Trophoblast cell (in vitro differentiated cells and primary cell): ENCODE measurements around the gene PARVA.
A peak's percentile ranks its signal among the peaks of the same experiment; 100 is the strongest.

Experiments used
- DNase-seq, 2 donors: peaks; one replicate each; pipeline ENCODE4 v3.0.0-alpha.2; 2016
- H2AFZ ChIP-seq: 2 replicates; pipeline ENCODE4 v1.6.1; 2013; ENCODE audit warnings: low read length, moderate library complexity, mild to moderate bottlenecking; ENCODE audit not compliant: insufficient read depth, poor library complexity
- H2AK5ac ChIP-seq: 2 replicates; pipeline ENCODE4 v1.6.1; 2013; ENCODE audit warnings: mild to moderate bottlenecking, low read length
- H2BK120ac ChIP-seq: 2 replicates; pipeline ENCODE4 v1.6.1; 2013; ENCODE audit warnings: low read length, mild to moderate bottlenecking, moderate library complexity; ENCODE audit not compliant: insufficient read depth, poor library complexity
- H2BK12ac ChIP-seq: 2 replicates; pipeline ENCODE4 v1.6.1; 2013; ENCODE audit warnings: mild to moderate bottlenecking, low read length, moderate library complexity
- H2BK5ac ChIP-seq: 2 replicates; pipeline ENCODE4 v1.6.1; 2013; ENCODE audit warnings: low read length, low read depth, moderate library complexity, mild to moderate bottlenecking; ENCODE audit not compliant: poor library complexity
- H3K14ac ChIP-seq: 2 replicates; pipeline ENCODE4 v1.6.1; 2013; ENCODE audit warnings: mild to moderate bottlenecking, low read length
- H3K18ac ChIP-seq: 2 replicates; pipeline ENCODE4 v1.6.1; 2013; ENCODE audit warnings: mild to moderate bottlenecking, low read length
- H3K23ac ChIP-seq: 2 replicates; pipeline ENCODE4 v1.6.1; 2013; ENCODE audit warnings: low read length
- H3K27ac ChIP-seq: 2 replicates; pipeline ENCODE4 v1.5.1; 2013; ENCODE audit warnings: low read depth, mild to moderate bottlenecking, inconsistent platforms, low read length, moderate library complexity
- H3K27me3 ChIP-seq: 2 replicates; pipeline ENCODE4 v1.6.1; 2013; ENCODE audit warnings: inconsistent platforms, mild to moderate bottlenecking, low read length, moderate library complexity; ENCODE audit not compliant: insufficient read depth
- H3K36me3 ChIP-seq, 2 experiments: 1 replicate in 1 of 2; 2 replicates in 1 of 2; pipeline ENCODE4 v1.6.1; 2013; ENCODE audit warnings: low read length in 2 of 2, mild to moderate bottlenecking in 2 of 2, moderate library complexity in 1 of 2; ENCODE audit not compliant: insufficient read depth in 2 of 2, control insufficient read depth in 1 of 2
- H3K4ac ChIP-seq: 2 replicates; pipeline ENCODE4 v1.6.1; 2013; ENCODE audit warnings: low read depth, mild to moderate bottlenecking, low read length, moderate library complexity
- H3K4me1 ChIP-seq, 2 experiments: 1 replicate in 1 of 2; 2 replicates in 1 of 2; pipeline ENCODE4 v1.6.1; 2013; ENCODE audit warnings: low read length in 2 of 2, mild to moderate bottlenecking in 2 of 2, moderate library complexity in 1 of 2; ENCODE audit not compliant: insufficient read depth in 2 of 2, control insufficient read depth in 1 of 2
- H3K4me2 ChIP-seq: 2 replicates; pipeline ENCODE4 v1.6.1; 2013; ENCODE audit warnings: inconsistent platforms, mild to moderate bottlenecking, low read length, moderate library complexity
- H3K4me3 ChIP-seq: 2 replicates; pipeline ENCODE4 v1.5.1; 2013; ENCODE audit warnings: mild to moderate bottlenecking, low read depth, low read length, inconsistent platforms
- H3K79me1 ChIP-seq: one replicate; pipeline ENCODE4 v1.6.1; 2013; ENCODE audit warnings: low read length
- H3K79me2 ChIP-seq: 2 replicates; pipeline ENCODE4 v1.6.1; 2013; ENCODE audit warnings: low read length, mild to moderate bottlenecking; ENCODE audit not compliant: control insufficient read depth, insufficient read depth, poor library complexity
- H3K9ac ChIP-seq: 2 replicates; pipeline ENCODE4 v1.6.1; 2013; ENCODE audit warnings: mild to moderate bottlenecking, low read length
- H3K9me3 ChIP-seq: 2 replicates; pipeline ENCODE4 v1.6.1; 2013; ENCODE audit warnings: low read depth, mild to moderate bottlenecking, control low read depth, inconsistent platforms, low read length; ENCODE audit not compliant: insufficient read depth
- H4K12ac ChIP-seq: 2 replicates; pipeline ENCODE4 v1.6.1; 2013; ENCODE audit warnings: low read depth, mild to moderate bottlenecking, low read length, moderate library complexity
- H4K8ac ChIP-seq: 2 replicates; pipeline ENCODE4 v1.6.1; 2013; ENCODE audit warnings: low read depth, mild to moderate bottlenecking, low read length, moderate library complexity
- H4K91ac ChIP-seq: one replicate; pipeline ENCODE4 v1.6.1; 2013; ENCODE audit warnings: low read depth, mild to moderate bottlenecking, low read length, moderate library complexity
- WGBS: extraction: QIAGEN DNeasy Blood & Tissue Kit; methylation state at CpG from one replicate; pipeline ENCODE4 v1.1.7; 2013; ENCODE audit warnings: missing lambda C conversion rate; ENCODE audit not compliant: insufficient read length, insufficient coverage; ENCODE audit errors: extremely low coverage; 5-methylcytosine and 5-hydroxymethylcytosine counted together

The PARVA gene

DNA sequence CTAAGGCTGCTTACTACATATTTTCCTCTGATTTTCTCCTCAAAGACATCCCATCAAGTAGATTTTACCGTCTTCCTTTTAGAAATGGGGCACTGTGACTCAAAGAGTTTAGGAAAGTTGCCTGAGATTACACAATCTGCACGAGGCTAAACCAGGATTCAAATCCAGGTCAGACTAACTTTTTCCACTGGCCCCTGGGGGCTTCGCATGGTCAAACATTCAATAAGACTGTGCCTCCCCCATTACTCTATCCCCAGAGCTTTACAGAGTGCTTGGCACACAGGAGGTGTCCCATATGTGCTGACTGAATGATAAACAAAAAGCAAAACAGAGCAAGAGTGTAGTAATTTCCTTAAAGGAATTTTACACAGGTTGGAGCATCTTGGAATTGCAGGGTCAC lies 178.8 kb downstream of the PARVA start:
- H2BK12ac ChIP-seq = peak overlapping the region; percentile 69
- H4K12ac ChIP-seq = no peak overlapping the region
- H2BK5ac ChIP-seq = peak overlapping the region; percentile 83
- H3K18ac ChIP-seq = no peak overlapping the region
- no peak overlapping the region for H3K9ac ChIP-seq
- H2AFZ ChIP-seq = no peak overlapping the region
- H3K79me2 ChIP-seq = no peaks in the 10 kb centered on the region
- no peak overlapping the region for H3K23ac ChIP-seq
- no peak for DNase-seq
- peak overlapping the region; percentile 76 for H3K27ac ChIP-seq
- peak overlapping the region; percentile 85 for H4K91ac ChIP-seq
- no peak overlapping the region for H3K4me2 ChIP-seq
- peaks cover 5% of the 10 kb centered on the region in 2 experiments for H3K4me1 ChIP-seq
- no peak overlapping the region for H4K8ac ChIP-seq
- no peaks in the 10 kb centered on the region for H3K9me3 ChIP-seq
- no peak overlapping the region for H3K4ac ChIP-seq
- no peaks in the 10 kb centered on the region for H3K36me3 ChIP-seq
- peak overlapping the region; percentile 97 for H2BK120ac ChIP-seq
- no peaks in the 10 kb centered on the region for H3K27me3 ChIP-seq
- H3K79me1 ChIP-seq = peaks cover 19% of the 10 kb centered on the region
- no peak overlapping the region for H2AK5ac ChIP-seq
- H3K14ac ChIP-seq = no peak overlapping the region
- H3K4me3 ChIP-seq = no peak overlapping the region
- no CpG with 5 or more reads among the region's 3 CpGs for WGBS

DNA sequence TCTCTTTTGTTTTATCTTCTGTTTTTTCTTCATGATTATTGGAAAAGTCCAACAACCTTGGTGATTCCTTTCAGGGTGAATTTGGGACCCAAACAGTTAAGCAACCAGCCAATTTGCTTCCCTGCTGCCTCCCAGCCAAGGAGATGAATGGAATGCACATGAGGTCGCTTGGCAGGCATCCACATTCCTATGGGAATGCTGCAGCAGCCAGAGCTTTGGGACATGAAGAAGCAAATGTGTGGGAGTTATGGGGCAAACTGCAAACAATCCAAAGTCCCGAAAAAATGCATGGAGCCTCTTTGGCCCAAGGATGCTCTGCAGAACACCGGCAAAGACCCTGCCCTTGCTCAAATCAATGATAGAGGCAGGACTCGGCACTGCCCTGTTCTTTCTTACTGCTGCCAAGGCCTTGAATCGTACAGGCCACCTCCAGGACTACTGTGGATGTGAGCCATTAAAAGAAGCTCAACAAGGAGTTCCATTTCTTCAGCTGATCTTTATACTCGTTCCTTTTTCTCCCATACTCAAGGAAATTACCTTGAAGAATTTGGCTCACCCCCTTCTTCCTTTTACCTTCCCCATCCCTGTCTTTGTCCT lies 179.5 kb downstream of the PARVA start:
- no peak overlapping the region for H3K4ac ChIP-seq
- peak overlapping the region; percentile 3 for H2BK5ac ChIP-seq
- no peak overlapping the region for H3K18ac ChIP-seq
- H3K36me3 ChIP-seq = no peaks in the 10 kb centered on the region
- no peak overlapping the region for H3K4me2 ChIP-seq
- WGBS = no CpG with 5 or more reads among the region's 6 CpGs
- peak overlapping the region; percentile 4 for H4K91ac ChIP-seq
- peak overlapping the region; percentile 69 for H3K27ac ChIP-seq
- H3K9me3 ChIP-seq = no peaks in the 10 kb centered on the region
- H3K79me2 ChIP-seq = no peaks in the 10 kb centered on the region
- peak overlapping the region; percentile 26 for H2BK120ac ChIP-seq
- peaks cover 5% of the 10 kb centered on the region in 2 experiments for H3K4me1 ChIP-seq
- H3K9ac ChIP-seq = no peak overlapping the region
- H2BK12ac ChIP-seq = peak overlapping the region; percentile 29
- no peak overlapping the region for H4K12ac ChIP-seq
- DNase-seq = peak in 1 of 2 donors; percentile 63
- H2AFZ ChIP-seq = peak overlapping the region; percentile 2
- H3K79me1 ChIP-seq = peaks cover 16% of the 10 kb centered on the region
- H3K27me3 ChIP-seq = no peaks in the 10 kb centered on the region
- no peak overlapping the region for H3K14ac ChIP-seq
- H2AK5ac ChIP-seq = no peak overlapping the region
- H4K8ac ChIP-seq = peak overlapping the region; percentile 2
- no peak overlapping the region for H3K23ac ChIP-seq
- no peak overlapping the region for H3K4me3 ChIP-seq

DNA sequence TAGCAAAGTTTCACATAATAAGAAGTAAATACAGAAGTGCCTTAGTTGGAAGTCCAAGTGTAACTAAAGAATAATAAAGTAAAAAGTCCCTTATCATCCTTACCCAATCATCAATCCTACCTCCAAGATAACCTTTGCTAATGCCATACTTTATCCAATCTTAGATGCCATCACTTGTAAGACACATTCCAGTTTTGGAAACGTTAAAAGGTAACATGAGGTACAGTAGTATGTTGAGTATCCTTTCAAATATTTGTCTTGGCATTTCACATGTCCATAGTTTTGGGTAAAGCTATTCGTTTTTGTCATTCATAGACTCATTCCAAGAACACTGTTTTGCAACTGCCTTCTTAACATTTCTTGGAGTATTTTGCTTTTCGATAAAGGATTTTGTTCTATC lies 181.6 kb downstream of the PARVA start:
- Histone ChIP-seq H4K12ac (no peak overlapping the region), H3K79me2 (no peaks in the 10 kb centered on the region), H3K4me2 (no peak overlapping the region), H4K91ac (no peak overlapping the region), H3K4me1 (peaks cover 2 to 5% of the 10 kb centered on the region in 2 experiments), H3K27me3 (no peaks in the 10 kb centered on the region), H3K18ac (no peak overlapping the region), H2AK5ac (no peak overlapping the region), H2AFZ (no peak overlapping the region), H2BK120ac (no peak overlapping the region), H3K27ac (no peak overlapping the region), H3K9me3 (no peaks in the 10 kb centered on the region), H2BK12ac (no peak overlapping the region), H3K4ac (no peak overlapping the region), H3K14ac (no peak overlapping the region), H4K8ac (no peak overlapping the region), H3K4me3 (no peak overlapping the region), H3K79me1 (peaks cover 11% of the 10 kb centered on the region), H3K36me3 (no peaks in the 10 kb centered on the region), H3K9ac (no peak overlapping the region), H2BK5ac (no peak overlapping the region), H3K23ac (no peak overlapping the region)
- no CpG with 5 or more reads among the region's 3 CpGs for WGBS
- DNase-seq = peak in 1 of 2 donors; percentile 93

DNA sequence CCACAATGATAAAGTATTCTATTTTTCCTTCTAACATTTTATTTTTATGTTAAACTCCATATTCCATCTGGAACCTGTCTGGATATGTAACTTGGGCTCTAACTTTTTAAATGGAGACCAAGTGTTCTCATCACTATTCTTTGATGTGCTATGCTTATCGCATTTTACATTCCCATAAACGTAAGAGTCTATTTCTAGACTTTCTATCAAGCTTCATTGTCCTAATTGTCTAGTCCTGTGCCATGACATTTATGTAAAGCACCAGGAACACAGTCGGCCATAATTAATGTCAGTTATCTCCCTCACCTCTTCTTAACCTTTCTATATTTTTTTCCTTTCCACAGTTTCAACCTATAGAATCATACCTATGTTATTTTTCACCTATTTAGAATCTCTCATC lies 183.0 kb downstream of the PARVA start:
- H4K91ac ChIP-seq = no peak overlapping the region
- no peak overlapping the region for H2AK5ac ChIP-seq
- H2AFZ ChIP-seq = no peak overlapping the region
- no peak overlapping the region for H4K8ac ChIP-seq
- H3K14ac ChIP-seq = no peak overlapping the region
- H3K4me3 ChIP-seq = no peak overlapping the region
- no peak for DNase-seq
- H2BK120ac ChIP-seq = no peak overlapping the region
- H3K79me2 ChIP-seq = no peaks in the 10 kb centered on the region
- H3K4me1 ChIP-seq = peaks cover 2 to 5% of the 10 kb centered on the region in 2 experiments
- WGBS = no CpG with 5 or more reads among the region's 3 CpGs
- H3K18ac ChIP-seq = no peak overlapping the region
- H4K12ac ChIP-seq = no peak overlapping the region
- H3K9me3 ChIP-seq = no peaks in the 10 kb centered on the region
- H3K23ac ChIP-seq = no peak overlapping the region
- H3K36me3 ChIP-seq = no peaks in the 10 kb centered on the region
- H3K27me3 ChIP-seq = no peaks in the 10 kb centered on the region
- H3K4me2 ChIP-seq = no peak overlapping the region
- peaks cover 11% of the 10 kb centered on the region for H3K79me1 ChIP-seq
- no peak overlapping the region for H3K27ac ChIP-seq
- H2BK12ac ChIP-seq = no peak overlapping the region
- no peak overlapping the region for H3K9ac ChIP-seq
- H3K4ac ChIP-seq = no peak overlapping the region
- H2BK5ac ChIP-seq = no peak overlapping the region
